GM19395 (cell line): ENCODE results near the gene POU2F1.
A peak's percentile ranks its signal among the peaks of the same experiment; 100 is the strongest.

Experiments used
- ATAC-seq: cut with Tn5 transposase; IDR thresholded peaks from one replicate; pipeline ENCODE4 v1.9.1; 2021; ENCODE audit warnings: mild to moderate bottlenecking, moderate library complexity; ENCODE audit not compliant: unreplicated experiment

The POU2F1 gene

GRCh38 chr1:167357305-167357704 lies 136.6 kb downstream of the POU2F1 start:
- no peak for ATAC-seq

GRCh38 chr1:167359295-167359694 lies 138.6 kb downstream of the POU2F1 start:
- ATAC-seq: no peak

- no peak for ATAC-seq
Measured at GRCh38 chr1:167360120-167360519, 139.4 kb downstream of the POU2F1 start.

GRCh38 chr1:167362638-167363037 lies 142.0 kb downstream of the POU2F1 start:
- ATAC-seq: no peak

GRCh38 chr1:167364826-167365225 lies 144.1 kb downstream of the POU2F1 start:
- ATAC-seq: no peak

GRCh38 chr1:167365360-167365759 lies 144.7 kb downstream of the POU2F1 start:
- no peak for ATAC-seq

- ATAC-seq: no peak
Measured at GRCh38 chr1:167367705-167368104, 147.0 kb downstream of the POU2F1 start.

- ATAC-seq: no peak
Measured at GRCh38 chr1:167369175-167369574, 148.5 kb downstream of the POU2F1 start.

GRCh38 chr1:167369933-167370332 lies 149.2 kb downstream of the POU2F1 start:
- ATAC-seq: no peak

GRCh38 chr1:167371030-167371429 lies 150.3 kb downstream of the POU2F1 start:
- ATAC-seq: no peak

- ATAC-seq: no peak
Measured at GRCh38 chr1:167373398-167373797, 152.7 kb downstream of the POU2F1 start.

GRCh38 chr1:167373986-167374385 lies 153.3 kb downstream of the POU2F1 start:
- no peak for ATAC-seq

GRCh38 chr1:167375949-167376348 lies 155.3 kb downstream of the POU2F1 start:
- no peak for ATAC-seq

- no peak for ATAC-seq
Measured at GRCh38 chr1:167387251-167387910, 166.7 kb downstream of the POU2F1 start.

GRCh38 chr1:167388976-167389375 lies 168.3 kb downstream of the POU2F1 start:
- ATAC-seq: no peak

- no peak for ATAC-seq
Measured at GRCh38 chr1:167392200-167392696, 171.6 kb downstream of the POU2F1 start.

- no peak for ATAC-seq
Measured at GRCh38 chr1:167400359-167400953, 179.8 kb downstream of the POU2F1 start.

- ATAC-seq: peak; percentile 73
Measured at GRCh38 chr1:167401260-167401873, 180.7 kb downstream of the POU2F1 start.

- ATAC-seq: no peak
Measured at GRCh38 chr1:167404161-167404888, 183.6 kb downstream of the POU2F1 start.

GRCh38 chr1:167404908-167405307 lies 184.2 kb downstream of the POU2F1 start:
- ATAC-seq: no peak

GRCh38 chr1:167408355-167408754 lies 187.7 kb downstream of the POU2F1 start:
- no peak for ATAC-seq
